ENCODE results near the gene CDH22. TPM values are rescaled to one million over a fixed set of nuclear protein-coding genes. Genes with fewer than 3 reads are reported as not detected.

CDH22 gene
- total RNA-seq, 1 experiment from 2014 or later = 6.4 TPM

GRCh38 chr20:46218656-46219055 is 89.6 kb downstream of the CDH22 start:
- Histone ChIP-seq H3K9ac (ENCODE audit: low read length) (no peak overlapping the region), H3K4me3 (ENCODE audit: low read length) (no peak overlapping the region), H3K4me1 (ENCODE audit: low read length) (peaks cover 26% of the 10 kb centered on the region), H3K9me3 (ENCODE audit: low read length) (no peaks in the 10 kb centered on the region), H3K4me2 (ENCODE audit: low read depth, low read length, poor library complexity, severe bottlenecking) (no peak overlapping the region), H3K27me3 (ENCODE audit: low read length) (no peaks in the 10 kb centered on the region), H3K27ac (ENCODE audit: low read length) (no peak overlapping the region), H4K20me1 (ENCODE audit: insufficient read depth, low read depth, low read length) (no peaks in the 10 kb centered on the region), H3K9me2 (replicated peaks; ENCODE audit: insufficient read depth, low read length) (no peaks in the 10 kb centered on the region), H2AFZ (ENCODE audit: low read length) (no peak overlapping the region), H3K79me2 (ENCODE audit: low read length) (no peaks in the 10 kb centered on the region), H3K36me3 (ENCODE audit: insufficient read depth, low read length) (no peaks in the 10 kb centered on the region)
- no peak for DNase-seq

DNA sequence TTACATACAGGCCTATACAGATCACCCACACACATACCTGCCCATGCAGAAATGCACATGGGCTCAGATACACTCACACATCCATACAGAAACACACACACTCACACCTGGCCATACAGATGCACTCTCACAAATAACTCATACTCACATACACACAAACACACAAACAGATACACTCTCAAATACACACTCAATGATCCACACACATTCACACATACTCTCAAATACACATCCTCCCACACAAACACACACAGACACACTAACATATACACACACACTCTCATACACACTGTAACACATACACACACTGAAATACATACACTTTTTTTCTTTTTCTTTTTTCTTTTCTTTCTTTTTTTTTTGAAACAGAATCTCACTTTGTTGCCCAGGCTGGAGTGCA is 90.7 kb downstream of the CDH22 start:
- H3K27ac ChIP-seq (ENCODE audit: low read length) = no peak overlapping the region
- H3K4me3 ChIP-seq (ENCODE audit: low read length) = no peak overlapping the region
- H3K4me1 ChIP-seq (ENCODE audit: low read length) = peaks cover 20% of the 10 kb centered on the region
- no peaks in the 10 kb centered on the region for H4K20me1 ChIP-seq (ENCODE audit: insufficient read depth, low read depth, low read length)
- no peaks in the 10 kb centered on the region for H3K36me3 ChIP-seq (ENCODE audit: insufficient read depth, low read length)
- no peaks in the 10 kb centered on the region for H3K27me3 ChIP-seq (ENCODE audit: low read length)
- no peak for DNase-seq
- H3K79me2 ChIP-seq (ENCODE audit: low read length) = no peaks in the 10 kb centered on the region
- no peaks in the 10 kb centered on the region for H3K9me3 ChIP-seq (ENCODE audit: low read length)
- H3K4me2 ChIP-seq (ENCODE audit: low read depth, low read length, poor library complexity, severe bottlenecking) = no peak overlapping the region
- H3K9me2 ChIP-seq (replicated peaks; ENCODE audit: insufficient read depth, low read length) = no peaks in the 10 kb centered on the region
- no peak overlapping the region for H2AFZ ChIP-seq (ENCODE audit: low read length)
- H3K9ac ChIP-seq (ENCODE audit: low read length) = no peak overlapping the region

DNA sequence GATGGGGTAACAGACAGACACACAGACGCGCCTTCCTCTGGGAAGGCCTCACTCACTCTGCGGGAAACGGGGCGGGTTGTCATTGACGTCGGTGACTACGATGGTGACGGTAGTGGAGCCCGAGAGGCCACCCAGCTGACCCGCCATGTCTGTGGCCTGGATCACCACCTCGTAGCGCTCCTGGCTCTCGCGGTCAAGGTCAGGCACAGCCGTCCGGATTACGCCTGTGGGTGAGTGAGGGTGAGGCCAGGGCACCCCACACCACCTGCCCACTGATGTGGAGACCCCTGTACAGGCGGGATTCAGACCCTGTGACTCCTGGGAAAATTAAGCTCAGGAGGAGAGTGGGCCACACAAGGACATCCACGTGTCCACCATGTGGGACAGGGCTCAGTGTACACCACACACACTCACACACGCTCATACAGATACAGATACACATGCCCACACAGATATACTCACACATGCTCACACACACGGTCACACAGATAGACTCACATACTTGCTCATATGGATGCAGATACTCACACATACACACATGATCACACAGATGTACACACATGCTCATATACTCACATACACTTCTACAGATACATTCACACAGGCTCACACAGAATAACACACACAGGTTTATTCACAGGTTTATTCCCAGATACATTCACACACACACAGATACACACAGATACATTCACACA is 91.4 kb downstream of the CDH22 start:
- no peak overlapping the region for H3K4me2 ChIP-seq (ENCODE audit: low read depth, low read length, poor library complexity, severe bottlenecking)
- DNase-seq = no peak
- no peak overlapping the region for H3K9ac ChIP-seq (ENCODE audit: low read length)
- no peak overlapping the region for H2AFZ ChIP-seq (ENCODE audit: low read length)
- no peaks in the 10 kb centered on the region for H3K27me3 ChIP-seq (ENCODE audit: low read length)
- H3K79me2 ChIP-seq (ENCODE audit: low read length) = no peaks in the 10 kb centered on the region
- H3K36me3 ChIP-seq (ENCODE audit: insufficient read depth, low read length) = no peaks in the 10 kb centered on the region
- peaks cover 15% of the 10 kb centered on the region for H3K4me1 ChIP-seq (ENCODE audit: low read length)
- H3K9me3 ChIP-seq (ENCODE audit: low read length) = no peaks in the 10 kb centered on the region
- no peaks in the 10 kb centered on the region for H4K20me1 ChIP-seq (ENCODE audit: insufficient read depth, low read depth, low read length)
- H3K27ac ChIP-seq (ENCODE audit: low read length) = no peak overlapping the region
- H3K9me2 ChIP-seq (replicated peaks; ENCODE audit: insufficient read depth, low read length) = no peaks in the 10 kb centered on the region
- H3K4me3 ChIP-seq (ENCODE audit: low read length) = no peak overlapping the region

GRCh38 chr20:46215913-46216707 is 92.2 kb downstream of the CDH22 start:
- Histone ChIP-seq H3K36me3 (ENCODE audit: insufficient read depth, low read length) (no peaks in the 10 kb centered on the region), H3K9me3 (ENCODE audit: low read length) (no peaks in the 10 kb centered on the region), H3K4me1 (ENCODE audit: low read length) (peaks cover 7% of the 10 kb centered on the region), H3K79me2 (ENCODE audit: low read length) (no peaks in the 10 kb centered on the region), H3K9ac (ENCODE audit: low read length) (no peak overlapping the region), H3K4me3 (ENCODE audit: low read length) (no peak overlapping the region), H4K20me1 (ENCODE audit: insufficient read depth, low read depth, low read length) (no peaks in the 10 kb centered on the region), H3K27ac (ENCODE audit: low read length) (no peak overlapping the region), H2AFZ (ENCODE audit: low read length) (no peak overlapping the region), H3K9me2 (replicated peaks; ENCODE audit: insufficient read depth, low read length) (no peaks in the 10 kb centered on the region), H3K4me2 (ENCODE audit: low read depth, low read length, poor library complexity, severe bottlenecking) (no peak overlapping the region), H3K27me3 (ENCODE audit: low read length) (no peaks in the 10 kb centered on the region)
- no peak for DNase-seq

- Histone ChIP-seq H3K79me2 (ENCODE audit: low read length) (no peaks in the 10 kb centered on the region), H3K9me2 (replicated peaks; ENCODE audit: insufficient read depth, low read length) (no peaks in the 10 kb centered on the region), H3K27ac (ENCODE audit: low read length) (no peak overlapping the region), H3K36me3 (ENCODE audit: insufficient read depth, low read length) (no peaks in the 10 kb centered on the region), H2AFZ (ENCODE audit: low read length) (no peak overlapping the region), H3K4me3 (ENCODE audit: low read length) (no peak overlapping the region), H3K4me1 (ENCODE audit: low read length) (no peaks in the 10 kb centered on the region), H3K9me3 (ENCODE audit: low read length) (no peaks in the 10 kb centered on the region), H3K27me3 (ENCODE audit: low read length) (no peaks in the 10 kb centered on the region), H3K4me2 (ENCODE audit: low read depth, low read length, poor library complexity, severe bottlenecking) (no peak overlapping the region), H3K9ac (ENCODE audit: low read length) (no peak overlapping the region), H4K20me1 (ENCODE audit: insufficient read depth, low read depth, low read length) (no peaks in the 10 kb centered on the region)
- DNase-seq = no peak
Observed at GRCh38 chr20:46214824-46215488, 93.3 kb downstream of the CDH22 start.

- Histone ChIP-seq H3K79me2 (ENCODE audit: low read length) (no peaks in the 10 kb centered on the region), H3K9ac (ENCODE audit: low read length) (no peak overlapping the region), H3K36me3 (ENCODE audit: insufficient read depth, low read length) (no peaks in the 10 kb centered on the region), H3K27me3 (ENCODE audit: low read length) (no peaks in the 10 kb centered on the region), H3K27ac (ENCODE audit: low read length) (no peak overlapping the region), H3K4me1 (ENCODE audit: low read length) (no peaks in the 10 kb centered on the region), H3K9me2 (replicated peaks; ENCODE audit: insufficient read depth, low read length) (no peaks in the 10 kb centered on the region), H2AFZ (ENCODE audit: low read length) (no peak overlapping the region), H3K4me3 (ENCODE audit: low read length) (no peak overlapping the region), H4K20me1 (ENCODE audit: insufficient read depth, low read depth, low read length) (no peaks in the 10 kb centered on the region), H3K4me2 (ENCODE audit: low read depth, low read length, poor library complexity, severe bottlenecking) (no peak overlapping the region), H3K9me3 (ENCODE audit: low read length) (no peaks in the 10 kb centered on the region)
- no peak for DNase-seq
Observed at GRCh38 chr20:46213946-46214823, 94.1 kb downstream of the CDH22 start.

DNA sequence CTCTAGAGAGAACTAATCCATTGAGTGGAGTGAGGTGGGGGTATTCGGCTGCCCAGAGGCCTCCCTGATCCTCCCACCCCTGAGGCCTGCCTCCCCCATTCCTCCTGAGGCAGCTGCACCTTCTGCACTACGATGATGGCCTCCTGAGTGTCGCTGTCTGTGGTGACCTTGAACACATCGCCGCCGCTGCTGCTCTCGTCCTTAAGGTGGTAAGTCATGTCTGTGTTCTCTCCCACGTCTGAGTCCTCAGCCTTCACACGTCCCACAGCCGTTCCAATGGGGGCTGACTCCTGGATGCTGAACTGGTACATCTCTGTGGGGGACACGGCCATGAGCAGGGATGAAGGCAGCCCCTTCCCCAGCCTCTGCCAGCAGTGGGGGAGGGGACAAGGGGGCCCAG is 95.4 kb downstream of the CDH22 start:
- H3K9me2 ChIP-seq (replicated peaks; ENCODE audit: insufficient read depth, low read length) = no peaks in the 10 kb centered on the region
- no peaks in the 10 kb centered on the region for H3K27me3 ChIP-seq (ENCODE audit: low read length)
- H3K4me3 ChIP-seq (ENCODE audit: low read length) = no peak overlapping the region
- no peaks in the 10 kb centered on the region for H3K4me1 ChIP-seq (ENCODE audit: low read length)
- no peak overlapping the region for H2AFZ ChIP-seq (ENCODE audit: low read length)
- no peaks in the 10 kb centered on the region for H4K20me1 ChIP-seq (ENCODE audit: insufficient read depth, low read depth, low read length)
- no peaks in the 10 kb centered on the region for H3K9me3 ChIP-seq (ENCODE audit: low read length)
- H3K79me2 ChIP-seq (ENCODE audit: low read length) = no peaks in the 10 kb centered on the region
- no peaks in the 10 kb centered on the region for H3K36me3 ChIP-seq (ENCODE audit: insufficient read depth, low read length)
- H3K27ac ChIP-seq (ENCODE audit: low read length) = no peak overlapping the region
- no peak overlapping the region for H3K4me2 ChIP-seq (ENCODE audit: low read depth, low read length, poor library complexity, severe bottlenecking)
- no peak overlapping the region for H3K9ac ChIP-seq (ENCODE audit: low read length)
- DNase-seq = no peak

Data from Karpas-422 (cell line).